Activated CD4-positive, alpha-beta T cell treated with anti-CD3 and anti-CD28 coated beads, Interleukin-2, amount 50 U/mL, for 4 hours (primary cell): ENCODE results near the gene DUSP1.

Experiments
- DNase-seq, 2 experiments: peaks; one replicate each; pipeline ENCODE4 v3.0.0-alpha.2; 2020

Gene DUSP1

GRCh38 chr5:172760136-172760535 is 10.9 kb downstream of the DUSP1 start:
- DNase-seq, result no peak

- no peak for DNase-seq
Observed at GRCh38 chr5:172758834-172759149, 12.2 kb downstream of the DUSP1 start.

- no peak for DNase-seq
Observed at GRCh38 chr5:172758077-172758833, 12.7 kb downstream of the DUSP1 start.

GRCh38 chr5:172757394-172758010 is 13.5 kb downstream of the DUSP1 start:
- no peak for DNase-seq

- DNase-seq, result no peak
Observed at GRCh38 chr5:172756764-172757393, 14.1 kb downstream of the DUSP1 start.

- no peak for DNase-seq
Observed at GRCh38 chr5:172754596-172755356, 16.2 kb downstream of the DUSP1 start.

- DNase-seq, result no peak
Observed at GRCh38 chr5:172753101-172753500, 17.9 kb downstream of the DUSP1 start.

GRCh38 chr5:172751761-172752510 is 19.1 kb downstream of the DUSP1 start:
- no peak for DNase-seq

GRCh38 chr5:172749881-172750633 is 20.9 kb downstream of the DUSP1 start:
- no peak for DNase-seq

- DNase-seq, result no peak
Observed at GRCh38 chr5:172749076-172749475, 21.9 kb downstream of the DUSP1 start.

GRCh38 chr5:172748341-172748843 is 22.6 kb downstream of the DUSP1 start:
- DNase-seq, result no peak

GRCh38 chr5:172747471-172747870 is 23.5 kb downstream of the DUSP1 start:
- DNase-seq, result no peak

GRCh38 chr5:172746725-172747124 is 24.3 kb downstream of the DUSP1 start:
- DNase-seq, result no peak

- DNase-seq, result no peak
Observed at GRCh38 chr5:172745838-172746237, 25.2 kb downstream of the DUSP1 start.

GRCh38 chr5:172745406-172745805 is 25.6 kb downstream of the DUSP1 start:
- DNase-seq, result no peak

- DNase-seq, result no peak
Observed at GRCh38 chr5:172744123-172745104, 26.6 kb downstream of the DUSP1 start.

GRCh38 chr5:172743112-172743959 is 27.7 kb downstream of the DUSP1 start:
- DNase-seq, result no peak

GRCh38 chr5:172741206-172741582 is 29.8 kb downstream of the DUSP1 start:
- no peak for DNase-seq

- DNase-seq, result no peak
Observed at GRCh38 chr5:172740428-172741205, 30.4 kb downstream of the DUSP1 start.
